Upper lobe of left lung (tissue), 6 donors: ENCODE results near the gene TMCO2. TPM values are rescaled to one million over a fixed set of nuclear protein-coding genes. Genes with fewer than 3 reads are reported as not detected.

Experiments
- ATAC-seq, 2 donors: fragments of 200-7000 bp; cut with Tn5 transposase; one replicate each; pipeline ENCODE4 v1.9.1; 2022; ENCODE audit warnings: mild to moderate bottlenecking in 2 of 2, moderate library complexity in 2 of 2; ENCODE audit not compliant: low FRiP score in 2 of 2
- DNase-seq, 2 donors: peaks; one replicate each; pipeline ENCODE4 v3.0.0-alpha.2; 2019 to 2020
- H3K27ac ChIP-seq, 4 donors: fragments of 200-600 bp; sonication (generic); one replicate each; pipeline ENCODE4 v1.5.1; 2016 to 2019
- H3K27me3 ChIP-seq, 4 donors: fragments of 200-600 bp; sonication (generic); one replicate each; pipeline ENCODE4 v1.5.1; 2017 to 2019
- H3K36me3 ChIP-seq, 4 donors: fragments of 200-600 bp; sonication (generic); one replicate each; pipeline ENCODE4 v1.5.1; 2016 to 2019
- H3K4me1 ChIP-seq, 4 donors: fragments of 200-600 bp; sonication (generic); one replicate each; pipeline ENCODE4 v1.5.1; 2018 to 2019
- H3K4me3 ChIP-seq, 4 donors: fragments of 200-600 bp; sonication (generic); one replicate each; pipeline ENCODE4 v1.5.1; 2017 to 2019; ENCODE audit warnings: mild to moderate bottlenecking in 2 of 4, moderate library complexity in 1 of 4
- H3K9me3 ChIP-seq, 4 donors: fragments of 200-600 bp; sonication (generic); one replicate each; pipeline ENCODE4 v1.5.1; 2018 to 2019
- CTCF ChIP-seq, 6 experiments: fragments of 450-650 bp in 4 of 6; fragments of 200-600 bp in 2 of 6; sonication (generic) in 2 of 6; IDR thresholded peaks; one replicate each; pipeline ENCODE4 v1.5.1; 2016 to 2019; ENCODE audit warnings: antibody characterized with exemption in 6 of 6
- EP300 ChIP-seq, 4 donors: sonication (generic); formaldehyde crosslinking; IDR thresholded peaks; one replicate each; pipeline ENCODE4 v1.5.1; 2017; ENCODE audit warnings: antibody characterized with exemption in 4 of 4, control low read depth in 2 of 4
- POLR2A ChIP-seq, 4 donors: fragments of 450-650 bp; IDR thresholded peaks; one replicate each; pipeline ENCODE4 v1.5.1; 2016 to 2017; ENCODE audit warnings: antibody characterized with exemption in 4 of 4, mild to moderate bottlenecking in 2 of 4
- POLR2AphosphoS5 ChIP-seq, 2 donors: sonication (generic); formaldehyde crosslinking; IDR thresholded peaks; one replicate each; pipeline ENCODE4 v1.5.1; 2017; ENCODE audit warnings: antibody characterized with exemption in 2 of 2
- WGBS, 2 donors: methylation state at CpG; one replicate each; pipeline ENCODE4 v1.1.5; 2017 to 2018; 5-methylcytosine and 5-hydroxymethylcytosine counted together
- total RNA-seq, 6 donors: library from RNA; depleted of rRNA in 4 of 6; stranded (reverse); fragments of >200 nt in 4 of 6; gene quantifications; one replicate each; pipeline versions ENCODE4 v1.1.0 to v1.2.1, GENCODE V29; 2016 to 2021
- donor health status: DM: no; HTN: no; CAD: no; lungs with moderate emphysema.
- donor health status: DM: no; HTN: yes; CAD: no; lungs with severe emphysema.

The TMCO2 gene
- total RNA-seq, 6 donors from 2014 or later, result not detected

- peaks cover 9 to 77% (median 44%) of the 10 kb centered on the region in 4 donors for H3K36me3 ChIP-seq
- no peak overlapping the region for H3K4me3 ChIP-seq
- ATAC-seq (no peak), DNase-seq (no peak)
- H3K4me1 ChIP-seq, result no peaks in the 10 kb centered on the region
- H3K27ac ChIP-seq, result no peak overlapping the region
- H3K9me3 ChIP-seq, result no peaks in the 10 kb centered on the region
- TF ChIP-seq EP300 (IDR thresholded peaks at IDR 0.05), result no peak
- no peak for TF ChIP-seq CTCF (IDR thresholded peaks at IDR 0.05)
- TF ChIP-seq POLR2AphosphoS5 (IDR thresholded peaks at IDR 0.05), result no peak
- no peak for TF ChIP-seq POLR2A (IDR thresholded peaks at IDR 0.05)
- no peaks in the 10 kb centered on the region for H3K27me3 ChIP-seq
- 80 to 83% methylated on average over 4 of the region's 4 CpGs for WGBS, 2 donors
These were observed 15.3 kb upstream of the TMCO2 start for GRCh38 chr1:40232444-40232843.

GRCh38 chr1:40239626-40240025 is 8.1 kb upstream of the TMCO2 start:
- DNase-seq (no peak), ATAC-seq (no peak)
- H3K27me3 ChIP-seq, result no peaks in the 10 kb centered on the region
- no peak overlapping the region for H3K4me3 ChIP-seq
- no peaks in the 10 kb centered on the region for H3K9me3 ChIP-seq
- H3K36me3 ChIP-seq, result peaks cover 9 to 47% (median 25%) of the 10 kb centered on the region in 4 donors
- H3K4me1 ChIP-seq, result peaks cover 0 to 3% (median 0%) of the 10 kb centered on the region in 4 donors
- TF ChIP-seq CTCF (IDR thresholded peaks at IDR 0.05) (no peak), POLR2A (IDR thresholded peaks at IDR 0.05) (no peak), POLR2AphosphoS5 (IDR thresholded peaks at IDR 0.05) (no peak), EP300 (IDR thresholded peaks at IDR 0.05) (no peak)
- no peak overlapping the region for H3K27ac ChIP-seq
- WGBS, 2 donors, result 100% methylated on average over 1 of the region's 1 CpG

- no peak for TF ChIP-seq POLR2A (IDR thresholded peaks at IDR 0.05)
- TF ChIP-seq POLR2AphosphoS5 (IDR thresholded peaks at IDR 0.05), result no peak
- Histone ChIP-seq H3K4me3 (no peak overlapping the region), H3K27ac (no peak overlapping the region), H3K36me3 (peaks cover 9 to 39% (median 25%) of the 10 kb centered on the region in 4 donors), H3K4me1 (peaks cover 0 to 3% (median 0%) of the 10 kb centered on the region in 4 donors), H3K9me3 (no peaks in the 10 kb centered on the region), H3K27me3 (no peaks in the 10 kb centered on the region)
- WGBS, 2 donors, result 92 to 98% methylated on average over 2 of the region's 2 CpGs
- DNase-seq (no peak), ATAC-seq (no peak)
These were observed 7.3 kb upstream of the TMCO2 start for GRCh38 chr1:40240390-40240789.

- H3K4me3 ChIP-seq, result no peak overlapping the region
- H3K36me3 ChIP-seq, result peaks cover 7 to 30% (median 17%) of the 10 kb centered on the region in 4 donors
- H3K4me1 ChIP-seq, result peaks cover 0 to 3% (median 0%) of the 10 kb centered on the region in 4 donors
- H3K27me3 ChIP-seq, result no peaks in the 10 kb centered on the region
- WGBS, 2 donors, result 72 to 83% methylated on average over 1 of the region's 1 CpG
- no peaks in the 10 kb centered on the region for H3K9me3 ChIP-seq
- ATAC-seq (peak in 1 of 2 donors; percentile 43), DNase-seq (no peak)
- no peak overlapping the region for H3K27ac ChIP-seq
- TF ChIP-seq POLR2A (IDR thresholded peaks at IDR 0.05), result no peak
- TF ChIP-seq EP300 (IDR thresholded peaks at IDR 0.05), result no peak
- TF ChIP-seq POLR2AphosphoS5 (IDR thresholded peaks at IDR 0.05), result no peak
- TF ChIP-seq CTCF (IDR thresholded peaks at IDR 0.05), result no peak
These were observed 6.4 kb upstream of the TMCO2 start for GRCh38 chr1:40241362-40241761.

GRCh38 chr1:40243351-40243750 is 4.4 kb upstream of the TMCO2 start:
- Histone ChIP-seq H3K9me3 (no peaks in the 10 kb centered on the region), H3K4me3 (no peak overlapping the region), H3K27me3 (no peaks in the 10 kb centered on the region), H3K4me1 (peaks cover 0 to 3% (median 0%) of the 10 kb centered on the region in 4 donors), H3K27ac (no peak overlapping the region), H3K36me3 (peaks cover 0 to 10% (median under 1%) of the 10 kb centered on the region in 4 donors)
- TF ChIP-seq POLR2A (IDR thresholded peaks at IDR 0.05), result no peak
- TF ChIP-seq EP300 (IDR thresholded peaks at IDR 0.05), result no peak
- TF ChIP-seq POLR2AphosphoS5 (IDR thresholded peaks at IDR 0.05), result no peak
- no peak for TF ChIP-seq CTCF (IDR thresholded peaks at IDR 0.05)
- WGBS, 2 donors, result 36 to 50% methylated on average over 2 of the region's 2 CpGs
- no peak for ATAC-seq
- DNase-seq, result no peak
